CD4-positive, alpha-beta T cell treated with Interleukin-15 for 1 hour (primary cell): ENCODE results near the gene IL31RA.
"Not testable (repeated sequence)": the region's sequence is repeated elsewhere in the genome, so short reads cannot be mapped to it uniquely, and the experiment has no call there.

Experiments used
- DNase-seq: peaks from one replicate; pipeline ENCODE4 v3.0.0-alpha.2; 2020

IL31RA gene

DNA sequence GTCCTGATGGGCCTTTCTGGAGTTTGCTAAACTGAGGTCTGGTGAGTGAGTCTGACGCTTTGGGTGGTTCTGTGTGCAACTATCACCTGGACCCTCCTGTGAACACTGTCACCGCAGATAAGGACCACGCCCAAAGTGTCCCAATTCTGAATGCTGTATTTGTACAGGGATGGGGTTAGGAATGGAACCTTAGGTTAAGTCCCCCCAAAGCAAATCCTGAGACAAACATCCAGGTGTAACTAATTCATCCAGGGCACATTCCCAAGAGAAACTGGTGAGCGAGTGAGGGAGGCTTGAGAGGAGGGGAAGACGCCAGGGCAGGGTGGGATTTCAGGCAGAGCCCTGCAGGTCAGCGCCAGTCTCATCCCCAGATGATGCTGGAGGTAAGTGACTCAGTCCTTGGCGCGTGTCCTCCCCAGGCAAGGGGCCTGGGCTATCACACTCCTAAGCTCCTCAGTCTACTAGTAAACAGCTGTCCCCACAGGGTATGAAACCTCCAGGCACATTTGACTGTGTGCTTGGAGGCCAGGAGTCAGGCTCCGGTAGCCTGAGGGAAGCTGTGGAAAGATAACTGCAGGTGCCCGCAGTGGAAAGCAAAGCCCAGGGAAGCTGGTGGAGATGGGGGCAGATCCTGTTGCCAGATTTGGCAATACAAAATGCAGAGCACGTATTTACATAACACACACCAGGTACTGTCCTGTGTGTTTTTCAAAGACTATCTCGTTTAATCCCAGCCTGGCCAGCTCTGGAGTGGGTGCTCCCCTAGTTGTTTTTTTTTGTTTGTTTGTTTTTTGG is 76.9 kb downstream of the IL31RA start:
- DNase-seq: no peak

DNA sequence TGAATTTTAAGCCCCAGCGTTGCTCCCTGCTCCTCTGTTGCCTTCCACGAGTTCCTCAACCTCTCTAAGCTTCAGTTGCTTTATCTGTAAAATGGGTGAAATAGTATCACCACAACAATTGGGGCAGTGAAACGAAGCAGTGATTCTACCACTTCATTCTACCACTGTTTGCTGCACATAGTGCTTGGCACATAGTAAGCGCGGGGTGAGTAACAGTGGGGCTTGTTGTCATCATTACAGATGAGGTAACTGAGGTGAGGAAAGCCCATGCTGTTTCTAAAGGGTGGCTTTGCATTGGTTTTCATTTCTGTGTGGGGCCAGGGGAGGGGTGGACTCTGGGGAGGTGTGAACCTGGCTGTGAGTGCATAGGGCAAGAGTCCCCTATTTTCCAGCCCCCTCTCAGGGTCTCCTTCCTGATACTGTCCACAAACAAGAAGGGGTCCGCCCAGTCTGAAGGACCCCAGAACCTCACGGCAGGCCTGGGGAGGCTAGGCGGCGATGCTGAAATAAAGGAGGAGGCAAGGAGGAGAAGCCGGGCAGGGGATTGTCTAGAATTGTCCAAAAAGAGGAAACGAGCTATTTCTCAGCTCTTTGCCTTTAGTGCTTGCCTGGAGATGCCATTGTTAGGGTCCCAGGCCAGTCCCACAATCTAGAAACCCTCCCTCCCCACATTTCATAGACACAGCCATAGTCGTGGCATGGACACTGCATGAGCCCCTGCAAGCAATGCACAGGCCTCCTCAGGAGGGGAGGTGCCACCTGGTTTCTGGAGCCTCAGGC is 78.1 kb downstream of the IL31RA start:
- DNase-seq: no peak

DNA sequence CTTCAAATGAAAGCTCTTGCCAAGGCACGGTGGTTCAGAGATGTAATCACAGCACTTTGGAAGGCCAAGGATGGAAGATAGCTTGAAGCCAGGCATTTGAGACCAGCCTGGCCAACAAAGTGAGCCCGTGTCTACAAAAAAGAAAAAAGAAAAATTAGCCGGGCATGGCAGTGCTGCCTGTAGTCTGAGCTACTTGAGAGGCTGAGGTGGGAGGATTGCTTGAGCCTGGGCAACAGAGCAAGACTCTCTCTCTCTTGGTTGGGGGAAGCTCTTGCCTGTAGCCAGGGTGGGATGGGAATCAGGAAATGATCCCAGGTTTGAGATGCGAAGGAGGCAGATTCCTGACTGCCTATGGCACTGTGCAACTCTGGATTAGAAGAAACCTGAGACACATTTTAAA is 81.5 kb downstream of the IL31RA start:
- DNase-seq: no peak

DNA sequence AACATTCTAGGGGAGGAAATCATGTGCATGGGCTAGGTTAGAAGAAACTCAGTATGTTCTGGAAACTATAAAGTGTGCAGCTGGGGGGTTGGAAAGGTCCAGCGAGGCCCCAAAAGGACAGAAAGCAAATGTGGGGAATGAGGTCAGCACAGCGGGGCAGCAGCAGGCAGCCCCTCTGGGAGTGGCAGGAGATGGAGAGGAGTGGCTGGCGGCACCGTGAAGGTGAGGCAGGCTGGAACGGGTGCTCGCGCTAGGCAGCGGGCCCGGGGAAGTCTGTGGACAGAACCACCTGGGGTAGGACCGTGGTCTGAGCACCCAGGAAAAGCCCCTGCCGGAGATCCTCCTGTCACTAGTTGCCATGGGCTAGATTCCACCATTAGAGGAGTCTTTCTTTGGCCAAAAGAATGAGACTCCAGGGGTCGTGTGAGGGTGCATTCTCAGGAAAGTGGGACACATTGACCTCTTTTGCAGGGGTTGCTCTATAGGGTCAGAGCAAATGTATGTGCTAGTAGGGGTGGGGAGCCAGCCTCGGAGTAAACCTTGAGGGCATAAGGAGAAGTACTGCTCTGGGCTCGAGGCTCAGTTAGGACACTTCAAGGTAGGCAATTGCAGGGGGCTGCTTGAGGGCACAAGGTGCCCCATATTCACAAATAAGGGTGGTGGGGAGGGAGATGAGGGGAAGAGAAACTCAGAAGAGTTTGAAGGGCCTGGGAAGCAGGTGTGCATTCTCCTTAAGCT is 82.4 kb downstream of the IL31RA start:
- DNase-seq: no peak

DNA sequence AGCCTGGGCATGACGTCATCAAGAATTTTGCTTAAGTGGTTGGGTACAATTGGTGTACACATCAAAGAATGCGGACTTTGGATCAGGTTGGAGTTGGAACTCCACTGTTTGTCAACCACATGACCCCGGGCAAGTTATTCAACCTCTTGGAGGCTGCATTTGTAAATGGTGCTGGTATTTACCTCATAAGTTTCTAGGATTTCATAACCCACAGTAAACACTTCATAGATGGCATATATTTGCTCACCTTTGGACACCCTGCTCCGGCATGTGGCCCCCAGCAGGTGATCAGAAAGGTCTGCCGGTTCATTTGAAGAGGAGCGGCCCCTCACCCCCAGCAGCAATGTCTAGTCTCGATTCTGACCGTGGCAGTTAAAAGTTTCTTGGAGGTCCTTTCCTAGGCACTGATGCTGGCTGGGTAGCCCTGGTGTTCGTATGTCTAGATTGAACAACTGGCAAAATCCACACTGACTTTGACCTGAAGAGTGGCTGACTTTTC is 83.0 kb downstream of the IL31RA start:
- no peak for DNase-seq

DNA sequence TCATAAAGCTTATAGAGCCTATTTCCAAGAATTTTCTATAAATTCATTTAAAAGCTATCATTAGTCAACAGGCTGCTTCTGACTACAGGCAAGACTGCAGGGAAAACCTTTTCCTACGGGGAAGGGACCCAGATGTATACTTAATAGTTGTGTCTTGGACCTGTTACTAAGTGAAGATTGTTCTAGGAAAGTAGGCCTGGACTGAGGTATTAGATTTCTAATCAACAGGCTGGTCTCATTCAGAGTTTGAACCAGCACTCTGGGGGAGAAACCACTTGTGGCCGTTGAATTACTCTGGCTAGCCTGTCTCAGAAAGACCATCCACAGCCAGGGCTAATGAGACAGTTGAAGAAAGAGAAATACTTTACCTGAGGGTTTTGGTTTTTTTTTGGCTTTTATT is 83.6 kb downstream of the IL31RA start:
- no peak for DNase-seq

DNA sequence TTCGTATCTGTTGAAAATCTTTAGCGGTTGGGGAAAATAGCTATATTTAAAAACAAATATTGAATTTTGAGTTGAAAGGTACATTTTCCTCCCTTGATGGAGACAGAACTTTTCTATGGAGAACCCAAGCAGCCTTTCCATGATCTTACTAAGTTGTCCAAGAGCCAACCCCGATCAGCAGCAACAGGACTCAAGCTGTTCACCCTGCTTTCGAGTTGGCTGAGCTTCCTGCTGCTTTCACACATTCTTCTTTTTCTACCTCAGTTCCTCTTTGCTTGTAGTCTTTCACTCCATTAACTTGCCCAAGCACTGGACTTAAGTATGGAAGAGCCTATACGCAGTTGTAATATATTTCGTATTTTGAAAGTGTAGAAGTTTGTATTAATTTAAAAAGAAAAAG is 84.2 kb downstream of the IL31RA start:
- DNase-seq: no peak

DNA sequence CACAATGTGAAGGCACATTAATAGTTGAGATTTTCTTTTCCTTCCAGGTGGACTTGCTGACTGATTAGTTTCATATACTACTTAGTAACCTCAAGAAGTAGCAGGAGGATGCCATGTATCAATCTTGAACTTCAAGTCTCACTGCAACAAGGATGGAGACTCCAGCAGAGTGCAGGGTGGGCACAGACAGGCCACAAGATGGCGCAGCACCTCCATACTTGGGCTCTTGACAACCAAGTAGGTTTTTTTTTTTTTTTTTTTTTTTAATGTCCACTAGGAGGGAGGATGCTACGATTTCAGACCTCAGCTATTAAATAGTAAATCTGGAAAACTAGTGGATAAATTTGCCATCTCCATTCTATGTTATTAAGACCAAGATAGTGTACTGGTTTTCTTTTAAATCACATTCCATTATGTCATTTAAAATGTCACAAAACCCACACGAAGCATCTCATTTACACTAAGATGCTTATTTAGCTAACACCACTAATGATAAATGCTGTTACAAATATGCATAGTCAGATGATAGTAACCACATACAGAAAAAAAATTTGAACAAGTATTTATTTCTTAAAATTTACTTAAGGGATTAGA is 85.0 kb downstream of the IL31RA start:
- DNase-seq: peak; percentile 77

DNA sequence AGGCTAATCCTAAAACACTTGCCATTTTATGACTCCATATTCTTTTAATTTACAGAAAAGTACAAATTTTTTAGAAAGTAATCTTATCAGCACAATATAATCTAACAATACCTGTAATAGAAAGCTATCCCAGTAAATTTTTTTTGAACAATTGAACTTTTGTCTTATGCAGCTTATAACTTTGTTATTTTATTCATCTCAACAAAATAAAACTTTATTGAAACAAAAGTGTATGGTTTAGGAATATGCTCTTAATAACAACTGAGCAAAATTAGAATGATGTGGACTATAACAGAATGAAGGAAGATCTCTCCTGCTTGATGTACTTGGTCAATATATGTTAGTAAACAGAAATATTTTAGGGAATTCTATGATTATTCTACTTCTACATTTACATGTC is 86.4 kb downstream of the IL31RA start:
- DNase-seq: not testable (repeated sequence)

DNA sequence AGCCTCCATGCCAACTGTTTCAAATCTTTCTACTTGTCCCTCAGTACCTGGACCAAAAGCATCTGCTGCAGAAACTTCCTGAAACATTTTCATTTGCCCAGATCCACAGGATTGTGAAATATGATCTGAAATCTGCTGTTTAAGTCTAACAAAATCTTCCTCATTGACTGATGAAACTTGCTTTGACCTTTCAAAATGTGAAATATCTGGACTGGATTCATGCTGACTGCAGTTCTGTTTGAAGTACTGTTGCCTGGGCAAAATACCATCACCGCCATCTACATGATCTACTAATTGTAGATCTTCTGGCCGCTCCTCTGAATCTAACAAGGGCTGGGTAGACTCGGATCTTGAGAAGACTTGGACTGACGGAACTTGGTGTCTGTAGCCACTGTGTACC is 90.0 kb downstream of the IL31RA start:
- not testable (repeated sequence) for DNase-seq

DNA sequence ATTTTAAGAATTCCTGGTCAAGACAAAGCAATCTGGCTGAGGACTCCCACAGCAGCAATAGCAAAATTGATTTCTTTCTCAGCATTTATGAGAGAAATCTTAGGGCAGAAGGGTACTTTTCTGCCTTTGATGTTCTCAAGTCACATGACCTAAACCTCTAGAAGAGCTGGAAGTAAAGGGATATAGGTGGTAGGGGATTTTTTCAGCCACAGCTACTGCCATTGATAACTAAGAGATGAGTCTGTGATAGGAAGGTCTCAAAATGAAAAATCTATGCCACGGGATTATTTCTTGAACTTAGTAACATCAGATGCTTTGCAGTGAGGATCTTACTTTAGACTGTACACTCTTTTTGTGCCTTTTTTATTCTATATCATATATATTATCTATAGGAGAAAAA is 108.1 kb downstream of the IL31RA start:
- no peak for DNase-seq

DNA sequence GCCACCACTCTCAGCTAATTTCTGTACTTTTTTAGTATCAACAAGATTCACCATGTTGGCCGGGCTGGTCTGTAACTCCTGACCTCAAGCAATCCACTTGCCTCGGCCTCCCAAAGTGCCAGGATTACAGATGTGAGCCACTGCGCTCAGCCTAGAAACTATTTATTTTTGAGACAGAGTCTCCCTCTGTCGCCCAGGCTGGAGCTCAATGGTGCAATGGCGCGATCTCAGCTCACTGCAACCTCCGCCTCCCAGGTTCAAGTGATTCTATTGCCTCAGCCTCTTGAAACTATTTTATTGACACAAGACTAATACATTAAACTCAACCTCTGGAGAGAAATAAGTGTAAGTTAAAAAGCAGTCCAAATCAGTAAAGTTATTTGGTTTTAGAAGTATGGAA is 109.6 kb downstream of the IL31RA start:
- no peak for DNase-seq

DNA sequence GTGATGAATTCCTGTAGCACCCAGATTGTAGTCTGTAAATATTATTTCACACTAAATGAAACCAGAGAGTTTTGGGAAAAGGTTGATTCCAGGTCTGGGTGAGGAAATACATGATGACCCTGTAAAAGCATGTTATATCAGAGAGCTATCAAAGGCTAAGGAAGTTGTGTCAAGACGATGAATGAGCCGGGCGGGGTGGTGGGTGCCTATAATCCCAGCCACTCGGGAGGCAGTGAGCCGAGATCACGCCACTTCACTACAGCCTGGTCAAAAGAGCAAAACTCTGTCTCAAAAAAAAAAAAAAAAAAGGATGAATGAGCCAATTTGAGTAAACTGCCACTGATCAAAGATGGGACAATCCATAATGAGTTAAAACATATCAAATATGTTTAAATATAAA is 114.4 kb downstream of the IL31RA start:
- no peak for DNase-seq

DNA sequence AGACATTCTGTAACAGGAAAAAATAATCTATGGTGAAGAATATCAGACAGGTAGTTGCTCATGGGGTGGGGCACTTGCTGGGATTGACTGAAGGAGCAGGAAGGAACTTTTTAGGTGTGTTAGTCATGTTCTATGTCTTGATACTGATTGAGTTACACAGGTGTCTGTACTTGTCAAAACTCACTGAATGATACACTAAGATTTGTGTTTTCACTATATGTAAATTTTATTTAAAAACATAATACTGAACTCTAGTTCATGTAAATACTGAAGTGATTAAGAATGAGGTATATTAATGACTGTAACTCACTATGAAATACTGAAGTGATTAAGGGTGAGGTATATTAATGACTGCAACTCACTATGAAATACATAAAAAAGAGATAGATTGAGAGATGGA is 115.1 kb downstream of the IL31RA start:
- no peak for DNase-seq

DNA sequence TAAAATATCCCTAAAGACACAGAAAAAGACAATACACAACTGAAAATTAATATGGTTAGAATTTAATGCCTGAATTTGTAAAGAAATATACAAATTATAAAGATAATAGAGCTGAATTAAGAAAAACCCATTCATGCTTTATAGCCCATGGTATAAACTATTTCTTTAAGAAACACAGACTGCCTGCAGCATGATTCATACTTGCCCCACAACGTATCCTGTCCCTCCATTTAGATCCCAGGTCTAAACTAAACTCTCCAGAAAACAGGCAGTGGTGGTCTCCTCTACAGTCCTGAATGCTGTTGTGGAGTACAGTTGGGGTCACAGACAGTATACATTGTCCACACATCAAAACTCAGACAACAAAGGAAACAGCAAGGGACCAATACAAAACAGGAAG is 118.8 kb downstream of the IL31RA start:
- DNase-seq: no peak
